ENCODE measurements around the gene AKT2.

- no peak for TF ChIP-seq POLR2A (IDR thresholded peaks at IDR 0.05; ENCODE audit: low read depth, low read length)
- TF ChIP-seq TAF1 (IDR thresholded peaks at IDR 0.05; ENCODE audit: borderline replicate concordance, low read depth, low read length): no peak
- no peak for TF ChIP-seq POLR2AphosphoS5 (IDR thresholded peaks at IDR 0.05; ENCODE audit: low read depth, low read length)
These were observed 6.0 kb downstream of the AKT2 start for GRCh38 chr19:40279120-40279551.
